ENCODE results near the gene CALHM4. TPM values are rescaled to one million over a fixed set of nuclear protein-coding genes. Genes with fewer than 3 reads are reported as not detected.
"Not testable (repeated sequence)": the region's sequence is repeated elsewhere in the genome, so short reads cannot be mapped to it uniquely, and the experiment has no call there.

CALHM4 gene
- total RNA-seq, 4 donors from 2014 or later: not detected

GRCh38 chr6:116586738-116587137, 33.2 kb downstream of the CALHM4 start:
- Histone ChIP-seq H3K9me3 (no peaks in the 10 kb centered on the region), H3K4me3 (no peak overlapping the region), H3K27me3 (no peaks in the 10 kb centered on the region), H3K36me3 (peaks cover 4 to 81% of the 10 kb centered on the region in 2 donors), H3K27ac (no peak overlapping the region), H3K4me1 (no peaks in the 10 kb centered on the region)
- no peak for ATAC-seq
- TF ChIP-seq CTCF (IDR thresholded peaks at IDR 0.05): no peak
- no peak for TF ChIP-seq POLR2AphosphoS5 (IDR thresholded peaks at IDR 0.05)
- no peak for TF ChIP-seq POLR2A (IDR thresholded peaks at IDR 0.05)
- TF ChIP-seq EP300 (IDR thresholded peaks at IDR 0.05): no peak
- WGBS, 2 donors (ENCODE audit: low coverage in 1 of 2): 90 to 93% methylated on average over 2 of the region's 2 CpGs

- no peaks in the 10 kb centered on the region for H3K27me3 ChIP-seq
- no peak overlapping the region for H3K4me3 ChIP-seq
- TF ChIP-seq POLR2AphosphoS5 (IDR thresholded peaks at IDR 0.05) (no peak), POLR2A (IDR thresholded peaks at IDR 0.05) (no peak), EP300 (IDR thresholded peaks at IDR 0.05) (no peak), CTCF (IDR thresholded peaks at IDR 0.05) (no peak)
- peaks cover 9 to 77% of the 10 kb centered on the region in 2 donors for H3K36me3 ChIP-seq
- H3K9me3 ChIP-seq: no peaks in the 10 kb centered on the region
- no peaks in the 10 kb centered on the region for H3K4me1 ChIP-seq
- no peak overlapping the region for H3K27ac ChIP-seq
- 70 to 79% methylated on average over 3 of the region's 3 CpGs for whole genome bisulfite sequencing, 2 donors (ENCODE audit: low coverage in 1 of 2)
- no peak for ATAC-seq
Measured at GRCh38 chr6:116595247-116595646, 41.7 kb downstream of the CALHM4 start.

GRCh38 chr6:116596815-116597214, 43.3 kb downstream of the CALHM4 start:
- no peak for ATAC-seq
- TF ChIP-seq EP300 (IDR thresholded peaks at IDR 0.05) (no peak), POLR2A (IDR thresholded peaks at IDR 0.05) (no peak), CTCF (IDR thresholded peaks at IDR 0.05) (no peak), POLR2AphosphoS5 (IDR thresholded peaks at IDR 0.05) (no peak)
- peaks cover 9 to 74% of the 10 kb centered on the region in 2 donors for H3K36me3 ChIP-seq

GRCh38 chr6:116603916-116604315, 50.4 kb downstream of the CALHM4 start:
- WGBS, 2 donors (ENCODE audit: low coverage in 1 of 2): 88 to 90% methylated on average over 1 to 3 of the region's 3 CpGs
- not testable (repeated sequence) for H3K27me3 ChIP-seq, H3K4me3 ChIP-seq, ATAC-seq, H3K27ac ChIP-seq, H3K9me3 ChIP-seq, H3K4me1 ChIP-seq
- peaks cover 0 to 48% of the 10 kb centered on the region in 2 donors for H3K36me3 ChIP-seq

More at GRCh38 chr6:116596815-116597214, 43.3 kb downstream of the CALHM4 start:
- 59 to 76% methylated on average over 4 of the region's 4 CpGs for WGBS, 2 donors (ENCODE audit: low coverage in 1 of 2)
- Histone ChIP-seq H3K27ac (no peak overlapping the region), H3K27me3 (no peaks in the 10 kb centered on the region), H3K4me1 (no peaks in the 10 kb centered on the region), H3K4me3 (no peak overlapping the region), H3K9me3 (no peaks in the 10 kb centered on the region)

- H3K27ac ChIP-seq, H3K4me1 ChIP-seq: not testable (repeated sequence)
Measured at GRCh38 chr6:116604868-116605267, 51.3 kb downstream of the CALHM4 start.

GRCh38 chr6:116605935-116606334, 52.4 kb downstream of the CALHM4 start:
- no peak for TF ChIP-seq POLR2A (IDR thresholded peaks at IDR 0.05)
- no peak for TF ChIP-seq EP300 (IDR thresholded peaks at IDR 0.05)
- TF ChIP-seq CTCF (IDR thresholded peaks at IDR 0.05): no peak
- TF ChIP-seq POLR2AphosphoS5 (IDR thresholded peaks at IDR 0.05): no peak
- Histone ChIP-seq H3K36me3 (peaks cover 0 to 37% of the 10 kb centered on the region in 2 donors), H3K4me1 (no peaks in the 10 kb centered on the region), H3K27me3 (no peaks in the 10 kb centered on the region), H3K9me3 (no peaks in the 10 kb centered on the region), H3K27ac (no peak overlapping the region), H3K4me3 (no peak overlapping the region)
- no peak for ATAC-seq
- WGBS, 2 donors (ENCODE audit: low coverage in 1 of 2): 91 to 94% methylated on average over 3 of the region's 4 CpGs

More at GRCh38 chr6:116604868-116605267, 51.3 kb downstream of the CALHM4 start:
- not testable (repeated sequence) for H3K4me3 ChIP-seq, ATAC-seq, H3K9me3 ChIP-seq, H3K27me3 ChIP-seq
- WGBS, 2 donors (ENCODE audit: low coverage in 1 of 2): 84 to 85% methylated on average over 3 of the region's 3 CpGs
- peaks cover 0 to 45% of the 10 kb centered on the region in 2 donors for H3K36me3 ChIP-seq

Other genes with a start within 250 kb of the CALHM4 start
- 10 to 100 TPM; 26.3 to 45.4 (median 36.3) TPM for gene DSE, start 182.8 kb upstream of the CALHM4 start, total RNA-seq
- gene CALHM6, start 92.4 kb upstream of the CALHM4 start, total RNA-seq: 1 to 10 TPM in 2 of 4 donors, under 1 TPM in 1, not detected in 1; 0.50 to 6.9 (median 4.2) TPM
- 1 to 10 TPM in 3 of 4 donors, under 1 TPM in 1; 0.81 to 6.0 (median 3.0) TPM for gene CALHM5, start 42.1 kb upstream of the CALHM4 start, total RNA-seq
- not detected for gene TRAPPC3L, start 8.1 kb upstream of the CALHM4 start, total RNA-seq
- 10 to 100 TPM; 56.1 to 77.3 (median 60.3) TPM for gene RWDD1, start 17.8 kb downstream of the CALHM4 start, total RNA-seq
- under 1 TPM in 2 of 4 donors, not detected in 2; 0.19 to 0.40 TPM for gene RSPH4A, start 62.7 kb downstream of the CALHM4 start, total RNA-seq
- 10 to 100 TPM in 2 of 4 donors, 1 to 10 TPM in 2; 6.1 to 17.0 (median 9.2) TPM for gene ZUP1, start 115.0 kb downstream of the CALHM4 start, total RNA-seq
- 10 to 100 TPM in 3 of 4 donors, 1 to 10 TPM in 1; 9.8 to 16.8 (median 13.4) TPM for gene KPNA5, start 127.5 kb downstream of the CALHM4 start, total RNA-seq
- gene FAM162B, start 212.0 kb downstream of the CALHM4 start, total RNA-seq: 10 to 100 TPM in 2 of 4 donors, 1 to 10 TPM in 2; 5.6 to 11.6 (median 10.2) TPM

Measured in gastroesophageal sphincter (tissue), 4 donors.